ENCODE data around the gene CCK. TPM values are rescaled to one million over a fixed set of nuclear protein-coding genes. Genes with fewer than 3 reads are reported as not detected.

Gene CCK
- total RNA-seq, 1 donor from 2014 or later = not detected

Small RNA genes within 50 kb of the gene (small RNA-seq; reads per million reads assigned to genes)
- gene RNU4-78P = not detected

Other genes with a start within 250 kb of the CCK start
- gene TRAK1, start 174.8 kb downstream of the CCK start, total RNA-seq = 36.8 TPM
- gene LYZL4, start 144.4 kb upstream of the CCK start, total RNA-seq = not detected
- gene VIPR1, start 236.5 kb upstream of the CCK start, total RNA-seq = 9.3 TPM